Left cardiac atrium (tissue), 4 donors: Measurements from ENCODE around the gene ATP8B3. TPM values are rescaled to one million over a fixed set of nuclear protein-coding genes. Genes with fewer than 3 reads are reported as not detected.
"Not testable (repeated sequence)": the region's sequence is repeated elsewhere in the genome, so short reads cannot be mapped to it uniquely, and the experiment has no call there.

Experiments
- ATAC-seq, 2 donors: fragments of 200-7000 bp; cut with Tn5 transposase; one replicate each; pipeline ENCODE4 v1.9.1; 2020; ENCODE audit warnings: mild to moderate bottlenecking in 2 of 2, moderate library complexity in 2 of 2
- DNase-seq: peaks from one replicate; pipeline ENCODE4 v3.0.0-alpha.2; 2020
- intact Hi-C, 2 donors: fragments of 100-400 bp; cut with DNase I; formaldehyde crosslinking; loops; one replicate each; pipeline versions ENCODE4 v1.14.1 to v1.15.1; 2022 to 2023
- total RNA-seq, 2 donors: library from RNA; stranded (reverse); fragmentation: NEBNext Ultra II Directional; extraction: Animal tissue kit (Norgen Biotek cat#: 25700); gene quantifications; one replicate each; pipeline ENCODE4 v1.2.1, GENCODE V29; 2021
- donor health status: DM: no; HTN: yes; CAD: no.
- donor health status: DM: no; HTN: yes; CAD: no; lungs with severe emphysema.
- donor health status: DM: yes; HTN: yes; CAD: no.
- donor health status: Dilated cardiomyopathy.

Gene ATP8B3
- total RNA-seq, 2 donors from 2014 or later: 0.52 to 1.6 TPM

DNA sequence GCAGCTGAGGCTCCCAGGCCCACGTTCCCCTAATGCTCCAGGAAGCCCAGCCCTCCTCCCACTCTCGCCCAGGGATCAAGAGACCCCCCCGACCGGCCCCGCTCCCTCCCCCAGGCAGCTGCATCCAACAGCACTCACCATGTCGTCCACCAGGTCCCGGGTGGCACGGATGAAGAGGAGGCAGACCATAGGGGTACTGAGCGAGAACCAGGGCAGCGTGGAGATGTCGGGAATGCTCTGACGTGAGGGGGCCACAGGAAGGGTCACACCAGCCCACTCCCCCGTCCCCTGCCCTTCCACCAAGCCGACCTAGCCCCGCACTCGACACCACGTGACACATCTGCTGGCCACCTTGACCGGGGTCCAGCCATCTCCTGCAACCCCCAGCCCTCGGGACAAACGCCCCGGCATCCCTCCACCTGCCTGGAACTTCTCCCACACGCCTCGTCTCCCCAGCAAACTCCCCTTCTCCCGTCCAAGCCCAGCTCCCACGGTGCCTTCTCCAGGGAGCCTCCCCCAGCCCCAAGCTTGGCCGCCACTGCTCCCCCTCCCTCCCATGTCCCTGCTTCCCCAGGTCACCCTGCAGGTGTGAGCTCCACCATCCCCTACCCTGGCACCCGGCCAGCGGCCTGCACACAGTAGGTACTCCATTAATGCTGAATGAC lies 4.9 kb downstream of the ATP8B3 start:
- no peak for ATAC-seq
- intact Hi-C loops: no loop called here
- DNase-seq: no peak

DNA sequence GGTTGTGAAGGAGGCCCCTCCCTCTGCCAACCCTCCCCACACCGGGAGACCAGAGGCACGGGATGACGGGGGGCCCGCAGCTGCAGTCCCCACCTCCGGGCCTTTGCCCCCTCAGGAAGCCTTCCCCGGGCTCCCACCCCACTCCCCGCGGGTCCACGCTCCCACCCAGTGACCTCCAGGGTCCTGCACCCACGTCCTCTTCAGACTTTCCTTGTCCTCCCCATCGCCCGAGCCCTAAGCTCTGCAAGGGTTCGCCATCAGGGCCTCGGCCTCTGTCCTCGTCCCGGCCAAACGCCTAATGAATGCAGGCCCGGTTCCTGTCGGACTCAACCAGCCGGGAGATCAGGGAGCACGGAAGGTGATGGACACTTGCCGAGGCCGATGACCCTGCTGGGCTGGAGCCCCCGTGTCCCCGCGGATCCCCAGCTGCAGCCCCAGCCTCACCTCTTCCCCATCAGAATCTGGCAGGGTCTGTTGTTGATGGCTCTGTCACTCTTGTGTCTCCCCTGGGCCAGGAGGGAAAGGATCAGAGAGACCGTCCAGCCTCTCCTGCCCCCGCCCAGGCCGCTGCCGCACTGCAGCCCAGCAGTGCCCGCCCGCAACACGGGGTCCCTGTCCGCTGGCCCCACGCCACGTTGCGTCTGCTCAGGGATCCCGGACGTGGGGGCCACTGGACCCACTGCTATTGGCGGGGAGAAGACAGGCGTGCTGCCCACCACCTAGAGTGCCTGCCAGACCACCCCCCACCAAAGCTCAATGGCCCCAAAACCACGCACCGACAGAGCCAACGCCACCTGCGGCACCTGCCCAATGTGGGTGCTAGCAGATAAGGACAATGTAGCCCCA lies 5.7 kb downstream of the ATP8B3 start:
- intact Hi-C loops: no loop called here
- DNase-seq (no peak), ATAC-seq (no peak)

DNA sequence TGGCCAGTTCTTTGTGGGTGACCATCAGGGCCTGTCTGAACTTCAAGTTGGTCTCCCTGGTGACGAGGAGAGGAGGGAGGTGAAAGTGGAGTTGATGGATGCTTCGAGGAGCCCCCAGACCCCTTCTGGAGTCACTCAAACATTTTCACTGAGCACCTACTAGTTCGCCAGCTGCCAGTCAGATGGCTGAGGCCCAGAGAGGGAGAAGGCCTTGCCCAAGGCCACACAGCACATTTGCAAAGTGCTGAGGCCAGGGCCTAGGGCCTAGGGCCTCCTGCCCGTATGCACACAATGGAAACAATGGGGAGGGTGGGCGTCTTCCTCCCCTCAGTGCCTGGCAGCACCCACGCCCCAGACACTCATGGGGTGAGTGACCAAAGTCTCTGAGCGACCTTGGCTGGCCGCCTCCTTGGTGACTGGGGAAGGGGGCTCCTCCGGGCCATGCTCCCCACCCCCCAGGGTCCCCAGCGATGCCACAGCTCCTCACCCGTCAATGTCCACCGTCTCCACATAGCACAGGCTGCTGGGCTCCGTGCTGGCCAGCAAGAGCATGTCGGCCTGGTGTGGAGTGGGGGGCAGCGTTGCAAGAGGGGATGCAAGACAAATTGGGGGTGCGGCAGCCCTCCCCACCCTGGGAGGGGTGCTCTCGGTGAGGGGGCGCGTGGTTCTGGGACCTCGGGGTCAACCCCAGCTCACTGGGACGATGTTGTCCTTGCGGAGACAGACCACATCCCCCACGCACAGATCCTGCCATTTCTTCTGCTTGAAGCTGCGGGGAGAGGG lies 6.5 kb downstream of the ATP8B3 start:
- ATAC-seq (no peak), DNase-seq (no peak)
- intact Hi-C loops: no loop called here

GRCh38 chr19:1804858-1805257 lies 7.2 kb downstream of the ATP8B3 start:
- DNase-seq: no peak
- intact Hi-C loops: no loop called here
- no peak for ATAC-seq

GRCh38 chr19:1799695-1800342 lies 12.3 kb downstream of the ATP8B3 start:
- DNase-seq (no peak), ATAC-seq (no peak)
- intact Hi-C loops: no loop called here

GRCh38 chr19:1797313-1797712 lies 14.8 kb downstream of the ATP8B3 start:
- intact Hi-C loops, DNase-seq, ATAC-seq: not testable (repeated sequence)

GRCh38 chr19:1796395-1797142 lies 15.5 kb downstream of the ATP8B3 start:
- intact Hi-C loops: no loop called here
- DNase-seq (no peak), ATAC-seq (no peak)

DNA sequence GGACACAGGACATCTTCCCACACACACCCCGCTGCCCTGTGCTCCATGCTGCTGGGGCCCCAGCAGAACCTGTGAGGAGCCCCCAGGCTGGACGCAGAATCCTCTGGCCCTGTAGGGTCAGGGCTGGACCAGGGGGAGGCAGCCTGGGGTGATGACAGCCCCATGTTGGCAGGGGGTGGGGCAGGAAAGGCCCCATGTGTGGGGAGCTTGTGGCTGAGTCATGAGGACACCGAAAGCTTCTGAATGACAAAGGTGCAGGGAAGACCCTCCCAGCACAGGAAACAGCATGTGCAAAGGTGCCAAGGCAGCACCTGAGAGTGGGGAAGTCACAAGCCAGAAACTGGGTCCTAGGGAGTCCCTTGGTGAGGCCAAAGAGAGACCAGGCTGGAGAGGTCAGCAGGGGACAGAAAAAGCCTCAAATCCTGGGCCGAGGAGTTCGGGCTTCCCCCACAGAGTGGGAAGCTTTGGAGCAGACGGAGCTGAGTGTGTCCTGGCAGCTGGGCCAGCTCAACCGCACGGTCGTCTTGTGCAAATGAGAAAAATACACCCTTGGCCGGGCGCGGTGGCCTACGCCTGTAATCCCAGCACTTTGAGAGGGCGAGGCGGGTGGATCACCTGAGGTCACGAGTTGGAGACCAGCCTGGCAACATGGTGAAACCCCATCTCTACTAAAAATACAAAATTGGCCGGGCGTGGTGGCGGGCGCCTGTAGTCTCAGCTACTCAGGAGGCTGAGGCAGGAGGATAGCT lies 17.5 kb downstream of the ATP8B3 start:
- intact Hi-C loops: no loop called here
- ATAC-seq (no peak), DNase-seq (no peak)

- intact Hi-C loops: no loop called here
- DNase-seq: no peak
- no peak for ATAC-seq
Measured at GRCh38 chr19:1791879-1792278, 20.2 kb downstream of the ATP8B3 start.

GRCh38 chr19:1790054-1790792 lies 21.9 kb downstream of the ATP8B3 start:
- DNase-seq (no peak), ATAC-seq (no peak)
- intact Hi-C loops: no loop called here

GRCh38 chr19:1789261-1790041 lies 22.6 kb downstream of the ATP8B3 start:
- intact Hi-C loops: no loop called here
- ATAC-seq (no peak), DNase-seq (no peak)

DNA sequence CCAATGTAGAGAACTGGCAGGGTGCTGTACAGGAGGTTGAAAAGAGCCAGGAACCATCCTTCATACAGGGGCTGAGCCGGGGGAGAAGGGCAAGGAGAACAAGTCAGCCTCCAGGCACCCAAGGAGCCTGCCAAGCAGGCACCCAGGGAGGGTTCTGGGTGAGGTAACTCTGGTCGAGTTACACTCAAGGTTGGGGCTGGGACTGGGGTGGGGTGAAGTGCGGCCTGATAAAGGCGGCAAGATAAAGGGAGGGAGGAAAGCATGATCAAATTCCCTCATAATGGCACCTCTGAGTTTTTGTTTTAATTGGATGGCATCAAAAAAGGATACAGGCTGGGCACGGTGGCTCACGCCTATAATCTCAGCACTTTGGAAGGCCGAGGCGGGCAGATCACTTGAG lies 25.0 kb downstream of the ATP8B3 start:
- ATAC-seq (peak in 1 of 2 donors; percentile 75), DNase-seq (no peak)
- intact Hi-C loops: no loop called here

DNA sequence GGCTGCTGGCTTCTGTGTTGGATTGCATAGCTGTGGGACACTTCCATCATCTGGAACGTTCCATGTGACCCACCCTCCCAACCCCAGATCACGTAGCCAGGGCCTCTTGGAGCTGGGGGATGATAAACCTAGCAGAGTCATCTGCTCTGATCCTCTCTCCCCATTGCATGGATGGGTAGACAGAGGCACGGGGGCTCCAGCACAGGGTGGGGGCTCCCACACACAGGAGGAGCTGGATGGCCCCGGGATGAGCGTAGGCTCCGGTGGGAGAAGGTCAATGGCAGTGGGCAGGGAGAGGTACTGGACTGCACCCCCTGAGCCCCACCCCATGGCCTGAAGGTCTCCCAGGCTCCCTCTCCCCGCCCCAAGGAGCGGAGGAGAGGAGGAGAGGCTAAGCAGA lies 25.4 kb downstream of the ATP8B3 start:
- DNase-seq (no peak), ATAC-seq (no peak)
- intact Hi-C loops: no loop called here

DNA sequence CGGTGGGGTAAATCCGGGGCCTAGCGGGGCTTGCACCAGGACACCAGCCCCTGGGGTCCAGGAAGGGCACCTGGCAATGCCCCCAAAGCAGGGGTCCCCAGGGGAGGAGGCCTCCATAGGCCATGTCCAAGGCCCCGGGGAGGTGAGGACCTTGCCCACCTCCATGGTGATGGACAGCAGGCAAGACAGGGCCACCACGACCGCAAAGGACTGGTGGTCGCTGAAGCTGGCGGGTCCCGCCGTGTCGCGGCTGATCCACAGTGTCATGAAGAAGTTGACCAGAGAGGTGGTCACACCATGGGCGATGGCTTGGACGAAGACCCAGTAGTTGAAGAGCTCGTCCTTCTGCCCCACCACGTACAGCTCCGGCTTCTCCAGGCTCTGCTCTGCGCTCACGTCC lies 26.8 kb downstream of the ATP8B3 start:
- DNase-seq (no peak), ATAC-seq (no peak)
- intact Hi-C loops: no loop called here

GRCh38 chr19:1783874-1784273 lies 28.2 kb downstream of the ATP8B3 start:
- intact Hi-C loops: no loop called here
- ATAC-seq: no peak
- no peak for DNase-seq

- DNase-seq: no peak
- intact Hi-C loops: no loop called here
- no peak for ATAC-seq
Measured at GRCh38 chr19:1783354-1783753, 28.7 kb downstream of the ATP8B3 start.

DNA sequence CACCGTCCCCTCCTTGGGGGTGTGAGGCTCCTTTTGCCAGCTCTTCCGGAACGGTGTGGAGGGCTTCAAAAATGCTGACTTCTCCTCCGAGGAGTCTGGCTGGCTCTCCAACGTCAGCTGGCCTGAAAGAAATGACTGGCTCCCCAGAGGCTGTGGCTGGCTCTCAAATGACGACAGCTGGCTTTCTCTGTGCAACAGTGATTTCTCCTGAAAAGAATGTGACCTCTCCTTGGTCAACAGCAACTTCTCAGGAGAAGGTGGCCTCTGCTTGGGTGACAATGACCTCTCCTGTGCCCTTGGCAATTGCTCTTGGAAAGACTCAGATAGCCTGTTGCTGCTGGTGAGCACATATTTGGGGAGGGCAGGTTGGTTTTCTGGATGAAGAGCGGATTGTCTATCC lies 29.6 kb downstream of the ATP8B3 start:
- intact Hi-C loops: no loop called here
- ATAC-seq (no peak), DNase-seq (no peak)
